Mammary epithelial cell (primary cell): ENCODE measurements around the gene IGFN1.

ENCODE experiments used
- EZH2 ChIP-seq: IDR thresholded peaks from 2 replicates; pipeline ENCODE4 v1.6.1; 2012; ENCODE audit warnings: low read length, inconsistent platforms, borderline replicate concordance
- TF ChIP-seq, protein P1 (sequence below), 2 donors: IDR thresholded peaks in 1 of 2; conservative IDR thresholded peaks in 1 of 2; 2 replicates each; pipeline ENCODE4 v1.5.1; 2011 to 2012; ENCODE audit warnings: inconsistent platforms in 2 of 2, low read length in 2 of 2, mild to moderate bottlenecking in 2 of 2, control low read depth in 1 of 2, low read depth in 1 of 2; ENCODE audit not compliant: insufficient read depth in 1 of 2; ENCODE audit errors: extremely low read depth in 1 of 2

DNA sequence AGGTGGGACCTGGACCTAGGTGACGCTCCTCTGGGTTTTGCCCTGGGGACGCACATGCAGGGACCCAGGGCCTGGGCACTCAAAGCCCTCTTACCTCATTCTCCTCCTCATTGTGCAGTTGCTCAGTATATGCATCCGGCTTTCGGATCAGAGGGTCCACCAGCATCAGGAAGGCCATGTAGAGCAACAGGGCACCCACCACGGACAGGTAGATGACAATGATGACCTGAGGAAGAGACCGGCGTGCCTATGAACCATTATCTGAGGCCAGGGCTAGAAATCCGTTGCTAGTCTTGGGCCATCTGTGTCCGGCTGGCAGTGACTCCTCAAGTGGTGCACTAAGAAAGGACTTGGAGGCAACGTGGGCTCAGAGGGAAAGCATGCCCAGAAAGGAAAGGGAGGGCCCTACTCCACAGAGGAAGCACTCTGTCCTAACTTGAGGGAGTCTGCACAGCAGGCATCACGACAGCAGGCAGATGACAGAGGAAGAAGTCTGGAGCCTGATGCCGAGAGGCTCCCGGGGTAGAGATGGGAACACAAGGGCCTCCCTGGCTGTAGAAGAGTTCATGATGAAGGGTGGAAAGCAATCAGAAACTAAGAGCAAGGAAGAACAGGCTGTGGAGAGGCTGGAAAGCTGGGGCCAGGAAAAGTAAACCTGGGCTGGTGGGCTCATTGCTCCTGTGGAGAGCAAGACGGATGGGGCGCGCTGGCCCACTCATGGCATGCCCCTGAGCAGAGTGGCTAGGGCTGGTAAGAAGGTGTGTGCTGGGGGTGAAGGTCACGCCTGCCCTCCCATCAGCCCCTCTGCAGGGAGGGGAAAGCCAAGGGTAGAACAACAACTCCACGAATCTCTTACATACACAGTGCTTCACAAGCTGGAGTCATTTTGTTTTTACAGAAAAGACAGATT, 46.6 kb upstream of the IGFN1 start:
- TF ChIP-seq, protein P1, sequence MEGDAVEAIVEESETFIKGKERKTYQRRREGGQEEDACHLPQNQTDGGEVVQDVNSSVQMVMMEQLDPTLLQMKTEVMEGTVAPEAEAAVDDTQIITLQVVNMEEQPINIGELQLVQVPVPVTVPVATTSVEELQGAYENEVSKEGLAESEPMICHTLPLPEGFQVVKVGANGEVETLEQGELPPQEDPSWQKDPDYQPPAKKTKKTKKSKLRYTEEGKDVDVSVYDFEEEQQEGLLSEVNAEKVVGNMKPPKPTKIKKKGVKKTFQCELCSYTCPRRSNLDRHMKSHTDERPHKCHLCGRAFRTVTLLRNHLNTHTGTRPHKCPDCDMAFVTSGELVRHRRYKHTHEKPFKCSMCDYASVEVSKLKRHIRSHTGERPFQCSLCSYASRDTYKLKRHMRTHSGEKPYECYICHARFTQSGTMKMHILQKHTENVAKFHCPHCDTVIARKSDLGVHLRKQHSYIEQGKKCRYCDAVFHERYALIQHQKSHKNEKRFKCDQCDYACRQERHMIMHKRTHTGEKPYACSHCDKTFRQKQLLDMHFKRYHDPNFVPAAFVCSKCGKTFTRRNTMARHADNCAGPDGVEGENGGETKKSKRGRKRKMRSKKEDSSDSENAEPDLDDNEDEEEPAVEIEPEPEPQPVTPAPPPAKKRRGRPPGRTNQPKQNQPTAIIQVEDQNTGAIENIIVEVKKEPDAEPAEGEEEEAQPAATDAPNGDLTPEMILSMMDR (conservative IDR thresholded peaks at IDR 0.05 in 1 of 2, IDR thresholded peaks at IDR 0.05 in 1 of 2; ENCODE audit: extremely low read depth in 1 of 2, insufficient read depth in 1 of 2, low read depth in 1 of 2, low read length in 2 of 2), result no peak
- no peak for TF ChIP-seq EZH2
